ENCODE measurements around the gene TMEM108. TPM values are rescaled to one million over a fixed set of nuclear protein-coding genes. Genes with fewer than 3 reads are reported as not detected.
A peak's percentile ranks its signal among the peaks of the same experiment; 100 is the strongest.
"Not testable (repeated sequence)": the region's sequence is repeated elsewhere in the genome, so short reads cannot be mapped to it uniquely, and the experiment has no call there.

The TMEM108 gene
- not detected in 2 replicates for total RNA-seq

GRCh38 chr3:133038089-133038730 is at the start of gene TMEM108:
Gene TMEM108 (plus strand): TSS chr3:133038391.
- Mint-ChIP-seq H3K9me3 (no peaks in the 10 kb centered on the region), H3K4me1 (no peaks in the 10 kb centered on the region), H3K27me3 (peaks cover 38% of the 10 kb centered on the region), H3K4me3 (peak within 1 kb of the TSS; percentile 31), H3K36me3 (ENCODE audit: low read depth) (no peaks in the 10 kb centered on the region), H3K27ac (no peak within 1 kb of the TSS)
- peak; percentile 76 for DNase-seq
- intact Hi-C loops (cut with micrococcal nuclease), result loop anchor here (5.0 kb wide), 1 partner anchor 311 kb away; no protein-coding TSS in a partner anchor

GRCh38 chr3:132995971-132996370 is 42.2 kb upstream of the TMEM108 start:
- Mint-ChIP-seq H3K27ac (no peak overlapping the region), H3K4me1 (no peaks in the 10 kb centered on the region), H3K36me3 (ENCODE audit: low read depth) (no peaks in the 10 kb centered on the region), H3K9me3 (no peaks in the 10 kb centered on the region), H3K27me3 (no peaks in the 10 kb centered on the region), H3K4me3 (no peak overlapping the region)
- intact Hi-C loops (cut with micrococcal nuclease), result no loop called here
- no peak for DNase-seq

- no peak overlapping the region for H3K4me3 Mint-ChIP-seq
- no peaks in the 10 kb centered on the region for H3K4me1 Mint-ChIP-seq
- H3K9me3 Mint-ChIP-seq, result no peaks in the 10 kb centered on the region
- DNase-seq, result no peak
- H3K27ac Mint-ChIP-seq, result no peak overlapping the region
- intact Hi-C loops (cut with micrococcal nuclease), result no loop called here
- H3K36me3 Mint-ChIP-seq (ENCODE audit: low read depth), result no peaks in the 10 kb centered on the region
- H3K27me3 Mint-ChIP-seq, result no peaks in the 10 kb centered on the region
Observed at GRCh38 chr3:132997404-132998185, 40.6 kb upstream of the TMEM108 start.

GRCh38 chr3:133005032-133005431 is 33.2 kb upstream of the TMEM108 start:
- not testable (repeated sequence) for H3K4me3 Mint-ChIP-seq

GRCh38 chr3:133007601-133008000 is 30.6 kb upstream of the TMEM108 start:
- Mint-ChIP-seq H3K4me3 (no peak overlapping the region), H3K27me3 (no peaks in the 10 kb centered on the region), H3K36me3 (ENCODE audit: low read depth) (no peaks in the 10 kb centered on the region), H3K9me3 (peaks cover 15% of the 10 kb centered on the region), H3K4me1 (no peaks in the 10 kb centered on the region), H3K27ac (no peak overlapping the region)
- intact Hi-C loops (cut with micrococcal nuclease), result no loop called here
- no peak for DNase-seq

More at GRCh38 chr3:133005032-133005431, 33.2 kb upstream of the TMEM108 start:
- H3K4me1 Mint-ChIP-seq; DNase-seq; H3K27me3 Mint-ChIP-seq; intact Hi-C loops (cut with micrococcal nuclease); H3K27ac Mint-ChIP-seq; H3K36me3 Mint-ChIP-seq (ENCODE audit: low read depth): not testable (repeated sequence)
- H3K9me3 Mint-ChIP-seq, result peaks cover 12% of the 10 kb centered on the region

DNA sequence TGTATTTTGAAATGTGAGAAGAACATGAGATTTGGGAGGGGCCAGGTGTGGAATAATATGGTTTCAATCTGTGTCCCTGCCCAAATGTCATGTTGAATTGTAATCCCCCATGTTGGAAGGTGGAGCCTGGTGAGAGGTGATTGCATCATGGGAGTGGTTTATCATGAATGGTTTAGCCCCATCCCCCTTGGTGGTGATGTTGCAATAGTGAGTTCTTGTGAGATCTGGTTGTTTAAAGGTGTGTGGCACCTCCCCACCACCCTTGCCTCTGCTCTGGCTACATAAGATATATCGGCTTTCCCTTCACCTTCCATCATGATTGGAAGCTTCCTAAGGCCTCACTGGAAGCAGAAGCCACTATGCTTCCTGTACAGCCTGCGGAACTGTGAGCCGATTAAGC is 23.9 kb upstream of the TMEM108 start:
- DNase-seq, result no peak
- Mint-ChIP-seq H3K27ac (no peak overlapping the region), H3K9me3 (peaks cover 8% of the 10 kb centered on the region), H3K27me3 (no peaks in the 10 kb centered on the region), H3K36me3 (ENCODE audit: low read depth) (no peaks in the 10 kb centered on the region), H3K4me1 (no peaks in the 10 kb centered on the region), H3K4me3 (no peak overlapping the region)
- intact Hi-C loops (cut with micrococcal nuclease), result no loop called here

- intact Hi-C loops (cut with micrococcal nuclease); DNase-seq; H3K9me3 Mint-ChIP-seq; H3K36me3 Mint-ChIP-seq (ENCODE audit: low read depth); H3K4me3 Mint-ChIP-seq; H3K27me3 Mint-ChIP-seq; H3K27ac Mint-ChIP-seq; H3K4me1 Mint-ChIP-seq: not testable (repeated sequence)
Observed at GRCh38 chr3:133015573-133015972, 22.6 kb upstream of the TMEM108 start.

DNA sequence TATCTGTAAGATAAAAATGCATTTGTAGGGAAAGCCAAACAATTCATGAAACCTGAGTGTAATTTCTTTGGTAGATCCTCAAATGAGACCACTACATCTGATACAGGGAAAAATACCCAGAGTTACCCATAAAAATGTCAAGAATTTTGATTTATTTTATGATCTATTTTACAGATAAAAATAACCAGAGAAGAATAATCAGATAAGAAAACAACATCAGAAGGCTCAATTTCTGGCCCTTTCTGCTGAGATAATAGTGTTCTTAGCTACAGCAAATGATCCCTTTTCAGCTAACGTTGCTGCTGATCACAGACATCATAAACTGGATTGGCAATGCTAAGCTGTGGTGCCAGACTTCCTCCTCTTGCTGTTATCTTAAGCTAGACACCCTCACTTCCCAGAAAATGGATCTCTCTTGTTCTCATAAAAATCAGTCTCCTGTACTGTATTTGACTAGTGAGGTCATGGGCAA is 21.3 kb upstream of the TMEM108 start:
- H3K36me3 Mint-ChIP-seq (ENCODE audit: low read depth), result no peaks in the 10 kb centered on the region
- no peaks in the 10 kb centered on the region for H3K4me1 Mint-ChIP-seq
- intact Hi-C loops (cut with micrococcal nuclease), result no loop called here
- no peaks in the 10 kb centered on the region for H3K27me3 Mint-ChIP-seq
- H3K27ac Mint-ChIP-seq, result no peak overlapping the region
- no peak for DNase-seq
- H3K4me3 Mint-ChIP-seq, result no peak overlapping the region
- no peaks in the 10 kb centered on the region for H3K9me3 Mint-ChIP-seq

GRCh38 chr3:133018921-133019320 is 19.3 kb upstream of the TMEM108 start:
- Mint-ChIP-seq H3K27ac (no peak overlapping the region), H3K4me3 (no peak overlapping the region), H3K4me1 (no peaks in the 10 kb centered on the region), H3K27me3 (no peaks in the 10 kb centered on the region), H3K36me3 (ENCODE audit: low read depth) (no peaks in the 10 kb centered on the region), H3K9me3 (no peaks in the 10 kb centered on the region)
- DNase-seq, result no peak
- intact Hi-C loops (cut with micrococcal nuclease), result no loop called here

- intact Hi-C loops (cut with micrococcal nuclease), result no loop called here
- Mint-ChIP-seq H3K9me3 (no peaks in the 10 kb centered on the region), H3K27me3 (no peaks in the 10 kb centered on the region)
Observed at GRCh38 chr3:133021206-133021605, 17.0 kb upstream of the TMEM108 start.

DNA sequence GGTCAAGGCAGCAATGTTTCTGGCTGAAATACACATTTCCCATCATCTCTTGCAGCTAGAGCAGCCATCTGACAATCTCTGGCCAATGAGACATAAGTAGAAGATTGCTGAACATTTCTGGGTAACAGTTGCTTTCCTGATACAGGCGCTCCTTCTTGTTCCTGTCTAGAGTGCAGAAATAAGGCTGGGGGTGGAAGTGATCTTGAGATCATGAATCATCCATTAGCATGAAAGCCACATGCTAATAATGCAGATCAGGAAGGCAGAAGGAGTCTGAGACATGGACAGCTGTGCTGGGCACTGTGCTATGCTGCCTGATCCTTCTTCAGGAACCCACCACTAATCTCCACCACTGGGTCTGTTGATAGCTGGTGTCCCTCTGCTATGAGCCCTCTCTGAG is 14.8 kb upstream of the TMEM108 start:
- intact Hi-C loops (cut with micrococcal nuclease), result no loop called here
- H3K9me3 Mint-ChIP-seq, result no peaks in the 10 kb centered on the region
- DNase-seq, result no peak
- no peaks in the 10 kb centered on the region for H3K4me1 Mint-ChIP-seq
- no peak overlapping the region for H3K4me3 Mint-ChIP-seq
- no peaks in the 10 kb centered on the region for H3K36me3 Mint-ChIP-seq (ENCODE audit: low read depth)
- no peak overlapping the region for H3K27ac Mint-ChIP-seq
- no peaks in the 10 kb centered on the region for H3K27me3 Mint-ChIP-seq

More at GRCh38 chr3:133021206-133021605, 17.0 kb upstream of the TMEM108 start:
- no peak overlapping the region for H3K4me3 Mint-ChIP-seq
- no peak for DNase-seq
- no peaks in the 10 kb centered on the region for H3K4me1 Mint-ChIP-seq
- H3K36me3 Mint-ChIP-seq (ENCODE audit: low read depth), result no peaks in the 10 kb centered on the region
- H3K27ac Mint-ChIP-seq, result no peak overlapping the region

DNA sequence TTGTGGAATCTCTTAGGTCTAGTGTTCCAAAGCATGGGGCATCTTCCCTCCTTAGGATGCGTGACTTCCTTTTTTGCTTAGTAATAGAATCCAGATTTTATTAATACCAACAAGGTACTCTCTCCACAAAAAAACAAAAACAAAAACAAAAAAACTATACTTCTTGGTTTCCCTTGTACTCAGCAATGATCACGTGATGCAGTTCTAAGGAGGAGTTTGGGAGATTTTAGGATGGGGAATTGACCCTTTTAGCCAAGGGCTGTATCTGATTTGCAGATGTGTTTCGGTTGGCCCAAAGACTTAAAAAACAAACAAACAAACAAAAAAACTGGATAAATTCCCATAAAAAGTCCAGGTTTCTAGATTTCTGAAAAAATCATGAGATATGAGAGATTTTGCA is 12.6 kb upstream of the TMEM108 start:
- H3K4me1 Mint-ChIP-seq, result no peaks in the 10 kb centered on the region
- no peak for DNase-seq
- peaks cover 2% of the 10 kb centered on the region for H3K27me3 Mint-ChIP-seq
- H3K36me3 Mint-ChIP-seq (ENCODE audit: low read depth), result no peaks in the 10 kb centered on the region
- H3K4me3 Mint-ChIP-seq, result no peak overlapping the region
- no peak overlapping the region for H3K27ac Mint-ChIP-seq
- intact Hi-C loops (cut with micrococcal nuclease), result no loop called here
- no peaks in the 10 kb centered on the region for H3K9me3 Mint-ChIP-seq

- H3K27me3 Mint-ChIP-seq, result peaks cover 14% of the 10 kb centered on the region
- H3K36me3 Mint-ChIP-seq (ENCODE audit: low read depth), result no peaks in the 10 kb centered on the region
- no peaks in the 10 kb centered on the region for H3K9me3 Mint-ChIP-seq
- intact Hi-C loops (cut with micrococcal nuclease), result no loop called here
- H3K27ac Mint-ChIP-seq, result no peak overlapping the region
- no peak for DNase-seq
- no peak overlapping the region for H3K4me3 Mint-ChIP-seq
- no peaks in the 10 kb centered on the region for H3K4me1 Mint-ChIP-seq
Observed at GRCh38 chr3:133032301-133032700, 5.9 kb upstream of the TMEM108 start.

GRCh38 chr3:133037436-133037835 is 755 bp upstream of the TMEM108 start:
- intact Hi-C loops (cut with micrococcal nuclease), result loop anchor here (5.0 kb wide), 1 partner anchor 310 kb away; no protein-coding TSS in a partner anchor
- H3K4me1 Mint-ChIP-seq, result no peaks in the 10 kb centered on the region
- no peaks in the 10 kb centered on the region for H3K9me3 Mint-ChIP-seq
- peaks cover 38% of the 10 kb centered on the region for H3K27me3 Mint-ChIP-seq
- no peak for DNase-seq
- no peak overlapping the region for H3K27ac Mint-ChIP-seq
- peak overlapping the region; percentile 31 for H3K4me3 Mint-ChIP-seq
- H3K36me3 Mint-ChIP-seq (ENCODE audit: low read depth), result no peaks in the 10 kb centered on the region
